ENCODE measurements around the gene KLHL29. TPM values are rescaled to one million over a fixed set of nuclear protein-coding genes. Genes with fewer than 3 reads are reported as not detected.

Gene KLHL29
- total RNA-seq, 1 experiment from 2014 or later, result 3.8 TPM

DNA sequence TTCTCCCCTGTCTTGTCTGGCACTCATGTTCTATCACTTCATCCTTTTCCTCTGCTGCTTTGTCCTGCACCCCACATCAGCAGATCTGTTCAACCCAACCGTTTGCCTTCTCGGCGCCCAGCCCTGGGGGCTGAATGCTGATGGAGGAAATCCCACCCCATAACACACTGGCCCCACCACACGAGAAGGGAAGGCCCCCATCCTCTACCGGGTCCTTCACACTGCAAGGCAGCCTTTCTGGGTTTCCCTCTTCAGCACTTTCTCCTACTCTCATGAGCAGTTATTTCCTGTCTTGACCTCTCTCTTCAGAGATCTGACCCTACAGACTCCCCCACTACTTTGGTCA lies 314.6 kb downstream of the KLHL29 start:
- Histone ChIP-seq H3K9ac (ENCODE audit: low read length) (no peak overlapping the region), H3K9me2 (replicated peaks; ENCODE audit: insufficient read depth, low read length) (no peaks in the 10 kb centered on the region), H3K27me3 (ENCODE audit: low read length) (no peaks in the 10 kb centered on the region), H3K27ac (ENCODE audit: low read length) (no peak overlapping the region), H4K20me1 (ENCODE audit: insufficient read depth, low read depth, low read length) (no peaks in the 10 kb centered on the region), H3K36me3 (ENCODE audit: insufficient read depth, low read length) (no peaks in the 10 kb centered on the region), H3K4me3 (ENCODE audit: low read length) (no peak overlapping the region), H3K4me2 (ENCODE audit: low read depth, low read length, poor library complexity, severe bottlenecking) (no peak overlapping the region), H3K79me2 (ENCODE audit: low read length) (no peaks in the 10 kb centered on the region), H3K4me1 (ENCODE audit: low read length) (peaks cover 10% of the 10 kb centered on the region), H2AFZ (ENCODE audit: low read length) (no peak overlapping the region), H3K9me3 (ENCODE audit: low read length) (no peaks in the 10 kb centered on the region)
- DNase-seq, result no peak

DNA sequence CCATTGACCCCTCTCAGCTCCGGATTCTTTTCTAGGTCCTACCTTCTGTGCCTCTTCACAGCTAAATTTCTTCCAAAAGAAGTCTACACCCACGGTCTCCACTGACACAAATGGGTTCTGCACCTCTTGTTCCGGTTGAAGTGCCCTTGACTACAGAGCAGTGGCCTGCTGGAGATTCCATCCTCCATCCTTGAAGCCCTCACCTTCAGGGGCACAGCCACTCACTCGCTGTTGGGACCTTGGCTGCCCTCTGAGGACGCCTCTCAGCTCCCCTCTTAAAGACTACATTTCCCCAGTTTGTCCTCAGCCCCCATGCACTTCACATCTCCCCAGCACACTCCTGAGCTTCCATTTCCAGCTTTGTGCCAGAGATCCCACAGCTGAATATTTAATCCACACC lies 315.6 kb downstream of the KLHL29 start:
- Histone ChIP-seq H3K27ac (ENCODE audit: low read length) (no peak overlapping the region), H2AFZ (ENCODE audit: low read length) (no peak overlapping the region), H3K4me1 (ENCODE audit: low read length) (peaks cover 10% of the 10 kb centered on the region), H3K79me2 (ENCODE audit: low read length) (no peaks in the 10 kb centered on the region), H3K9ac (ENCODE audit: low read length) (no peak overlapping the region), H3K9me3 (ENCODE audit: low read length) (no peaks in the 10 kb centered on the region), H3K36me3 (ENCODE audit: insufficient read depth, low read length) (no peaks in the 10 kb centered on the region), H3K27me3 (ENCODE audit: low read length) (no peaks in the 10 kb centered on the region), H3K4me3 (ENCODE audit: low read length) (no peak overlapping the region), H4K20me1 (ENCODE audit: insufficient read depth, low read depth, low read length) (no peaks in the 10 kb centered on the region), H3K4me2 (ENCODE audit: low read depth, low read length, poor library complexity, severe bottlenecking) (no peak overlapping the region), H3K9me2 (replicated peaks; ENCODE audit: insufficient read depth, low read length) (no peaks in the 10 kb centered on the region)
- DNase-seq, result no peak

DNA sequence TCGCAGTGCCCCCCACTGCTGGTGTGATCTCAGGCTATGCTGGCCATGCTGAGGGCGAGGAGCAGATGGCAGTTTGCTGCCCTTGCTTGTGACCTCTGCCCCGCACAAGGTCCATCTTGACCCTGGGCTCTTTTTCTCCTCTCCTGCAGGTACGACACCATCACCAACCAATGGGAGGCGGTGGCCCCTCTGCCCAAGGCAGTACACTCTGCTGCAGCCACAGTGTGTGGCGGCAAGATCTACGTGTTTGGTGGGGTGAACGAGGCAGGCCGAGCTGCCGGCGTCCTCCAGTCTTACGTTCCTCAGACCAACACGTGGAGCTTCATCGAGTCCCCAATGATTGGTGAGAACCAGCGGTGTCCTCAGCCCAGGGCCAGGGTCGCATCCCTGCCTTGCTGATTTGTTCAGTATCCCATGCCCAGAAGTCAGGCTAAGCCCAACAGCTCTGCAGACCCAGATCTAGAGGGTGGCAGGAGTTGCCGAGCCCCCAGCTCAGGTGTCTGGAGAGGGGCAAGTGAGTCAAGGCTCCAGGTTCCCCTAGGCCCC lies 318.1 kb downstream of the KLHL29 start:
- no peaks in the 10 kb centered on the region for H4K20me1 ChIP-seq (ENCODE audit: insufficient read depth, low read depth, low read length)
- H3K9ac ChIP-seq (ENCODE audit: low read length), result no peak overlapping the region
- H3K4me3 ChIP-seq (ENCODE audit: low read length), result no peak overlapping the region
- no peaks in the 10 kb centered on the region for H3K9me3 ChIP-seq (ENCODE audit: low read length)
- H3K27ac ChIP-seq (ENCODE audit: low read length), result no peak overlapping the region
- H3K4me1 ChIP-seq (ENCODE audit: low read length), result peaks cover 10% of the 10 kb centered on the region
- no peaks in the 10 kb centered on the region for H3K27me3 ChIP-seq (ENCODE audit: low read length)
- H3K4me2 ChIP-seq (ENCODE audit: low read depth, low read length, poor library complexity, severe bottlenecking), result no peak overlapping the region
- H2AFZ ChIP-seq (ENCODE audit: low read length), result no peak overlapping the region
- H3K9me2 ChIP-seq (replicated peaks; ENCODE audit: insufficient read depth, low read length), result no peaks in the 10 kb centered on the region
- no peaks in the 10 kb centered on the region for H3K79me2 ChIP-seq (ENCODE audit: low read length)
- H3K36me3 ChIP-seq (ENCODE audit: insufficient read depth, low read length), result no peaks in the 10 kb centered on the region
- no peak for DNase-seq

DNA sequence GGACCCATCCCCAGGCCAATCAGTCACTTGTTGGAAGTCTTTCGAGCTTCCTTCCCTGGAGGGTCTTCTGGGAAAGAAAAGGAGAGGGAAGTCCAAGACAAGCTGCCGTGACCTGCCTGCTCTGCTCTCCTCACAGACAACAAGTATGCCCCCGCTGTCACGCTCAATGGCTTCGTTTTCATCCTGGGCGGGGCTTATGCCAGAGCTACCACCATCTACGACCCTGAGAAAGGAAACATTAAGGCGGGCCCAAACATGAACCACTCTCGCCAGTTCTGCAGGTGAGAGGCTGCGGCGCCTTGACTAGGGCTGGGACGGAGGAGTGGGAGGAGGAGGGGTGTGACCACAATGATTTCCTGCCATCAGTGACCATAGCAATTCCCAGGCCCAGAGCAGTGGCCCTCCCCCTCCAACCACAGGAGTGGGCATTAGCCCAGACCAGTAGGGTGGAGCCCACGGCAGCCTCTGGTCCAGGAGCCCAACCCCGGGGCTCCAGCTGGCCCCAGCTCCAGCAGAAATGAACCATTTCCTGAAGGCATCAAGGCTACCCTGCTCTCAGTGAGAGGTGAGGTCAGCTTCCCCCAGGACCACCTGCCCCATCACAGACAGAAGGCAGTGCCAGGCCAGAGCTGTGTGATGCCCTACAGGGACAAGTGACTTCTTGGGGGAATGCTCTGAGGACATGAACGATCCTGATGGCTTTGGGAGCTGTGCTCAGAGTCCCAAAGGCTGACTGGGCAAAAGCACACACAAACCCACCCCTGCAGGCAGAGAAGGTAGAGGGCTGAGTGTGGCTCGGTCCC lies 318.8 kb downstream of the KLHL29 start:
- no peak for DNase-seq
- Histone ChIP-seq H3K79me2 (ENCODE audit: low read length) (no peaks in the 10 kb centered on the region), H3K4me2 (ENCODE audit: low read depth, low read length, poor library complexity, severe bottlenecking) (no peak overlapping the region), H3K27ac (ENCODE audit: low read length) (no peak overlapping the region), H3K9me2 (replicated peaks; ENCODE audit: insufficient read depth, low read length) (no peaks in the 10 kb centered on the region), H4K20me1 (ENCODE audit: insufficient read depth, low read depth, low read length) (no peaks in the 10 kb centered on the region), H3K9me3 (ENCODE audit: low read length) (no peaks in the 10 kb centered on the region), H2AFZ (ENCODE audit: low read length) (no peak overlapping the region), H3K4me1 (ENCODE audit: low read length) (peaks cover 3% of the 10 kb centered on the region), H3K36me3 (ENCODE audit: insufficient read depth, low read length) (no peaks in the 10 kb centered on the region), H3K27me3 (ENCODE audit: low read length) (no peaks in the 10 kb centered on the region), H3K9ac (ENCODE audit: low read length) (no peak overlapping the region), H3K4me3 (ENCODE audit: low read length) (no peak overlapping the region)

DNA sequence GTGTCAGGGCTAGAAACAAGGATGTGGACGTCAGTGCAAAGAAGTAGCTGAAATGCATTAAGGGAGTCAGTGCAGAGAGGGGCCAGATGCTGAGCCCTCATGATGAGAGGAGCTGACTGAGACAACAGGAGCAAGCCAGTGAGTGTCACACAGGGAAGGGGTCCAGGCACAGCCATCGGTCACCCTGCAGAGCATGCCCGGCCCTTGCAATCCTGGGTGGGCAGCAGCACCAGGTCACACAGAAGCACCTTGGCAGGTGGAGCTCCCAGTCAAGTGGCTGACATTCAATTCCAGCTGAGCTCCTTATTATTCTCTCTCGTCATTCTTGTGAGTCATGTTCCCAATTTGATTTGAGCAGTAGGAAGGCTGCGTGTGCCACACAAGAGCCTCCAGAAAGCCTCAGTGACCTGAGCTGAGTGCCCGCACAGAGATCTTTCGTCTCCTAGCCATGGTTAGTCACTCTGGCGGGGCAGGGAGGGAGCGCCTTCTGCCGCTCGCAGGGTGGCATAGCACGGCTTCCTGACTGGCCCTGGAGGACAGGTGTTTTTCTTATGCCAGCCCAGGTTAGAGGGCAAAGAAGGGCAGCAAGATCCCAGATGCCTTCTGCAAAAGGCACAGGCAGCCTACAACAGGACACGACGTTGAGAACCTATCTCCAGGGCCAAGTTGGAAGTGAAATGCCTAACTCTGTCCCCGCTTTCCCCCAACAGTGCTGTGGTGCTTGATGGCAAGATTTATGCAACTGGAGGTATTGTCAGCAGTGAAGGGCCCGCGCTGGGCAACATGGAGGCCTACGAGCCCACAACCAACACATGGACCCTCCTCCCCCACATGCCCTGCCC lies 321.0 kb downstream of the KLHL29 start:
- Histone ChIP-seq H4K20me1 (ENCODE audit: insufficient read depth, low read depth, low read length) (no peaks in the 10 kb centered on the region), H3K9me3 (ENCODE audit: low read length) (no peaks in the 10 kb centered on the region), H3K36me3 (ENCODE audit: insufficient read depth, low read length) (no peaks in the 10 kb centered on the region), H3K4me1 (ENCODE audit: low read length) (no peaks in the 10 kb centered on the region), H2AFZ (ENCODE audit: low read length) (no peak overlapping the region), H3K79me2 (ENCODE audit: low read length) (no peaks in the 10 kb centered on the region), H3K27me3 (ENCODE audit: low read length) (no peaks in the 10 kb centered on the region), H3K27ac (ENCODE audit: low read length) (no peak overlapping the region), H3K4me2 (ENCODE audit: low read depth, low read length, poor library complexity, severe bottlenecking) (no peak overlapping the region), H3K9me2 (replicated peaks; ENCODE audit: insufficient read depth, low read length) (no peaks in the 10 kb centered on the region), H3K4me3 (ENCODE audit: low read length) (no peak overlapping the region), H3K9ac (ENCODE audit: low read length) (no peak overlapping the region)
- no peak for DNase-seq

DNA sequence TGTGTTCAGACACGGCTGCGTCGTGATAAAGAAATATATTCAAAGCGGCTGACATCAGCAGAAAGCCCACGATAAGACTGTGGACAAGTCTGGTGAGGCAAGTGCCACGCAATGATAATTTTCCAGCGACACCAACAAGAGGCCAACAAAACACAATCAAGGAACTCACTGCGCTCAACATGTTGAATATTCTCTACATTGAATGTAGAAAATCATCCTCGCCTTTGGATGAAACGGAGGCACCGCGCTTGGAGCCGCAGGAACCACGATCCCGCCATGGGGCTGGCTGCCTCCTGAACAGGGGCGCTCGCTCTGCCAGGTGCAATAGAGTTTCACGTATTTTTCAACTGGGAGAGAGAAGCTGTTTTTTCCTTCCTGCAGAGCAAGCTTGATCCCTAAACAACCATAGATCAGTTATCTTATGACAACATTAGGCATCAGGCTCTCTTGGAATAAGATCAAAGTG lies 321.7 kb downstream of the KLHL29 start:
- no peaks in the 10 kb centered on the region for H3K4me1 ChIP-seq (ENCODE audit: low read length)
- no peaks in the 10 kb centered on the region for H4K20me1 ChIP-seq (ENCODE audit: insufficient read depth, low read depth, low read length)
- H3K9me3 ChIP-seq (ENCODE audit: low read length), result no peaks in the 10 kb centered on the region
- H3K4me3 ChIP-seq (ENCODE audit: low read length), result no peak overlapping the region
- H3K79me2 ChIP-seq (ENCODE audit: low read length), result no peaks in the 10 kb centered on the region
- no peaks in the 10 kb centered on the region for H3K27me3 ChIP-seq (ENCODE audit: low read length)
- H3K9me2 ChIP-seq (replicated peaks; ENCODE audit: insufficient read depth, low read length), result no peaks in the 10 kb centered on the region
- no peak overlapping the region for H3K27ac ChIP-seq (ENCODE audit: low read length)
- no peak for DNase-seq
- H3K4me2 ChIP-seq (ENCODE audit: low read depth, low read length, poor library complexity, severe bottlenecking), result no peak overlapping the region
- no peaks in the 10 kb centered on the region for H3K36me3 ChIP-seq (ENCODE audit: insufficient read depth, low read length)
- no peak overlapping the region for H2AFZ ChIP-seq (ENCODE audit: low read length)
- H3K9ac ChIP-seq (ENCODE audit: low read length), result no peak overlapping the region

DNA sequence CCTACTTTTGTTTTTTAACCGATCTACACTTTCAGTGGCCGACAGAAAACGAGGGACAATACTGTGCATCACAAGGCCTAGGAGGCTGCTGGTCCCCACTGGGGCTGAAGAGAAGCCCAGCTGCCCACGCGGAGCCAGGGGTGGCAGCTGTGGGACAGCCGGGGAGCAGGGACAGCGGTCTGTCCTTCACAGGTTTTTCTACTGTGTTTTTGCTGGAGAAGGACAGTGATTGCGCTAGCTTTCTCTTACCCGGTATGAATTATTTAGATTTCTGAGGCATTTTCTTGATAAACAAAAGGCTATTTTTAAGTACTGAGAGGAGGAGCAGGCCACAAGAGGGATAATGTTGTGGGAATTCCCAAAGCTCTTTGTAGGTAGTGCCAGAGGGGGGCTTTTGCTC lies 322.1 kb downstream of the KLHL29 start:
- Histone ChIP-seq H3K4me2 (ENCODE audit: low read depth, low read length, poor library complexity, severe bottlenecking) (no peak overlapping the region), H3K27me3 (ENCODE audit: low read length) (no peaks in the 10 kb centered on the region), H3K9me2 (replicated peaks; ENCODE audit: insufficient read depth, low read length) (no peaks in the 10 kb centered on the region), H4K20me1 (ENCODE audit: insufficient read depth, low read depth, low read length) (no peaks in the 10 kb centered on the region), H3K79me2 (ENCODE audit: low read length) (no peaks in the 10 kb centered on the region), H3K4me1 (ENCODE audit: low read length) (no peaks in the 10 kb centered on the region), H3K4me3 (ENCODE audit: low read length) (no peak overlapping the region), H2AFZ (ENCODE audit: low read length) (no peak overlapping the region), H3K9me3 (ENCODE audit: low read length) (no peaks in the 10 kb centered on the region), H3K27ac (ENCODE audit: low read length) (no peak overlapping the region), H3K36me3 (ENCODE audit: insufficient read depth, low read length) (no peaks in the 10 kb centered on the region), H3K9ac (ENCODE audit: low read length) (no peak overlapping the region)
- DNase-seq, result no peak

DNA sequence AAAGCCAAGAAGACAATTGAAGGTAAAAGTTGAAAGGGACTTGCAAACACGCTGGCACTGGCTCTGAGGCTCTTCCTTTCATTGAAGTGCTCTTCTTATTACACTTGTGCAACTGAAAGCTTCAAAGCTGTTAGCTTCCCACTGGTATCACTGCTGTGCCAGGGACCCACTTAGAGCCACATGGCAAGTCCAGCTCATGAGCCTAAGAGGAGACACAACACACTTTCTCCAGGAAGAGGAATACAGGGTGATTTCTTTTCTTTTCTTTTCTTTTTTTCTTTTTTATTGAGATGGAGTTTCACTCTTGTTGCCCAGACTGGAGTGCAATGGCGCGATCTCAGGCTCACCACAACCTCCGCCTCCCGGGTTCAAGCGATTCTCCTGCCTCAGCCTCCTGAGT lies 323.8 kb downstream of the KLHL29 start:
- DNase-seq, result no peak
- Histone ChIP-seq H3K79me2 (ENCODE audit: low read length) (no peaks in the 10 kb centered on the region), H2AFZ (ENCODE audit: low read length) (no peak overlapping the region), H3K4me2 (ENCODE audit: low read depth, low read length, poor library complexity, severe bottlenecking) (no peak overlapping the region), H4K20me1 (ENCODE audit: insufficient read depth, low read depth, low read length) (no peaks in the 10 kb centered on the region), H3K9me3 (ENCODE audit: low read length) (no peaks in the 10 kb centered on the region), H3K4me1 (ENCODE audit: low read length) (no peaks in the 10 kb centered on the region), H3K9ac (ENCODE audit: low read length) (no peak overlapping the region), H3K27me3 (ENCODE audit: low read length) (no peaks in the 10 kb centered on the region), H3K9me2 (replicated peaks; ENCODE audit: insufficient read depth, low read length) (no peaks in the 10 kb centered on the region), H3K27ac (ENCODE audit: low read length) (no peak overlapping the region), H3K4me3 (ENCODE audit: low read length) (no peak overlapping the region), H3K36me3 (ENCODE audit: insufficient read depth, low read length) (no peaks in the 10 kb centered on the region)
